ENCODE results near the gene SMOC1.

DNA sequence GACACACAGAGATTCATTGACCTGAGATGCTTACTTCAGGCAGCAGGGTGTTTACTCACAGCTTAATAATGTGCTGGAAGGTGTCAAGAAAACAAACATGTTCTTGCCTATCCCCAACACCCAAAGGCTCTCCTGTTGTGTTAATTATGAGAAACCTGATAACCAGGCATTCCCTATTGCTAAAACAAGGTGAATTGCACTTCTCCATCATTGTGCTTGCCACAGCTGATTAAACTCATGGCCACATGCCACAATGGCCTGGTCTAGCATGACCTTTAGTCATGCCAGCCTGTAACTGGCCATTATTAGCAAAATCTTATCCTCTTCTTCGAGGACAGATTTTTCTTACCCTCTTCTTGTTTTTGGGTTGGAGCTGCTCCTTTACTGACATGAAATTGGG lies 21.4 kb downstream of the SMOC1 start:
- TF ChIP-seq, protein P1, sequence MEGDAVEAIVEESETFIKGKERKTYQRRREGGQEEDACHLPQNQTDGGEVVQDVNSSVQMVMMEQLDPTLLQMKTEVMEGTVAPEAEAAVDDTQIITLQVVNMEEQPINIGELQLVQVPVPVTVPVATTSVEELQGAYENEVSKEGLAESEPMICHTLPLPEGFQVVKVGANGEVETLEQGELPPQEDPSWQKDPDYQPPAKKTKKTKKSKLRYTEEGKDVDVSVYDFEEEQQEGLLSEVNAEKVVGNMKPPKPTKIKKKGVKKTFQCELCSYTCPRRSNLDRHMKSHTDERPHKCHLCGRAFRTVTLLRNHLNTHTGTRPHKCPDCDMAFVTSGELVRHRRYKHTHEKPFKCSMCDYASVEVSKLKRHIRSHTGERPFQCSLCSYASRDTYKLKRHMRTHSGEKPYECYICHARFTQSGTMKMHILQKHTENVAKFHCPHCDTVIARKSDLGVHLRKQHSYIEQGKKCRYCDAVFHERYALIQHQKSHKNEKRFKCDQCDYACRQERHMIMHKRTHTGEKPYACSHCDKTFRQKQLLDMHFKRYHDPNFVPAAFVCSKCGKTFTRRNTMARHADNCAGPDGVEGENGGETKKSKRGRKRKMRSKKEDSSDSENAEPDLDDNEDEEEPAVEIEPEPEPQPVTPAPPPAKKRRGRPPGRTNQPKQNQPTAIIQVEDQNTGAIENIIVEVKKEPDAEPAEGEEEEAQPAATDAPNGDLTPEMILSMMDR (IDR thresholded peaks at IDR 0.05), result no peak
- no peak for TF ChIP-seq POLR2AphosphoS5 (IDR thresholded peaks at IDR 0.05; ENCODE audit: low read depth, low read length)
- TF ChIP-seq, protein P2, sequence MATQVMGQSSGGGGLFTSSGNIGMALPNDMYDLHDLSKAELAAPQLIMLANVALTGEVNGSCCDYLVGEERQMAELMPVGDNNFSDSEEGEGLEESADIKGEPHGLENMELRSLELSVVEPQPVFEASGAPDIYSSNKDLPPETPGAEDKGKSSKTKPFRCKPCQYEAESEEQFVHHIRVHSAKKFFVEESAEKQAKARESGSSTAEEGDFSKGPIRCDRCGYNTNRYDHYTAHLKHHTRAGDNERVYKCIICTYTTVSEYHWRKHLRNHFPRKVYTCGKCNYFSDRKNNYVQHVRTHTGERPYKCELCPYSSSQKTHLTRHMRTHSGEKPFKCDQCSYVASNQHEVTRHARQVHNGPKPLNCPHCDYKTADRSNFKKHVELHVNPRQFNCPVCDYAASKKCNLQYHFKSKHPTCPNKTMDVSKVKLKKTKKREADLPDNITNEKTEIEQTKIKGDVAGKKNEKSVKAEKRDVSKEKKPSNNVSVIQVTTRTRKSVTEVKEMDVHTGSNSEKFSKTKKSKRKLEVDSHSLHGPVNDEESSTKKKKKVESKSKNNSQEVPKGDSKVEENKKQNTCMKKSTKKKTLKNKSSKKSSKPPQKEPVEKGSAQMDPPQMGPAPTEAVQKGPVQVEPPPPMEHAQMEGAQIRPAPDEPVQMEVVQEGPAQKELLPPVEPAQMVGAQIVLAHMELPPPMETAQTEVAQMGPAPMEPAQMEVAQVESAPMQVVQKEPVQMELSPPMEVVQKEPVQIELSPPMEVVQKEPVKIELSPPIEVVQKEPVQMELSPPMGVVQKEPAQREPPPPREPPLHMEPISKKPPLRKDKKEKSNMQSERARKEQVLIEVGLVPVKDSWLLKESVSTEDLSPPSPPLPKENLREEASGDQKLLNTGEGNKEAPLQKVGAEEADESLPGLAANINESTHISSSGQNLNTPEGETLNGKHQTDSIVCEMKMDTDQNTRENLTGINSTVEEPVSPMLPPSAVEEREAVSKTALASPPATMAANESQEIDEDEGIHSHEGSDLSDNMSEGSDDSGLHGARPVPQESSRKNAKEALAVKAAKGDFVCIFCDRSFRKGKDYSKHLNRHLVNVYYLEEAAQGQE (IDR thresholded peaks at IDR 0.05; ENCODE audit: insufficient read depth in 1 of 2, low read depth in 2 of 2, low read length in 1 of 2), result no peak

All from Panc1 (cell line).